ENCODE data around the gene TOPBP1. TPM values are rescaled to one million over a fixed set of nuclear protein-coding genes. Genes with fewer than 3 reads are reported as not detected.

Gene TOPBP1
- total RNA-seq, 1 donor, result 33.7 TPM

GRCh38 chr3:133598405-133598804 is 63.3 kb downstream of the TOPBP1 start:
- no peak overlapping the region for H3K4me3 ChIP-seq (ENCODE audit: insufficient read depth, low read length)
- H3K4me1 ChIP-seq (ENCODE audit: insufficient read depth, low read length), result peaks cover 16% of the 10 kb centered on the region
- no peaks in the 10 kb centered on the region for H3K79me2 ChIP-seq (ENCODE audit: insufficient read depth, low read length)
- H3K4me2 ChIP-seq (ENCODE audit: insufficient read depth, low read length), result no peak overlapping the region
- no peak for DNase-seq (ENCODE audit: insufficient read length, low spot score, missing footprints)
- H2AFZ ChIP-seq (ENCODE audit: low read length), result no peak overlapping the region
- H4K20me1 ChIP-seq (ENCODE audit: insufficient read depth, low read length), result no peaks in the 10 kb centered on the region
- no peak for TF ChIP-seq CTCF (IDR thresholded peaks at IDR 0.05; ENCODE audit: extremely low read depth, low read depth, low read length)
- H3K9me3 ChIP-seq (ENCODE audit: low read depth, low read length), result no peaks in the 10 kb centered on the region
- H3K27ac ChIP-seq (ENCODE audit: low read depth, low read length), result no peak overlapping the region
- H3K27me3 ChIP-seq (ENCODE audit: insufficient read depth, low read length), result no peaks in the 10 kb centered on the region
- H3K36me3 ChIP-seq (ENCODE audit: insufficient read depth, low read length), result peaks cover 5% of the 10 kb centered on the region

DNA sequence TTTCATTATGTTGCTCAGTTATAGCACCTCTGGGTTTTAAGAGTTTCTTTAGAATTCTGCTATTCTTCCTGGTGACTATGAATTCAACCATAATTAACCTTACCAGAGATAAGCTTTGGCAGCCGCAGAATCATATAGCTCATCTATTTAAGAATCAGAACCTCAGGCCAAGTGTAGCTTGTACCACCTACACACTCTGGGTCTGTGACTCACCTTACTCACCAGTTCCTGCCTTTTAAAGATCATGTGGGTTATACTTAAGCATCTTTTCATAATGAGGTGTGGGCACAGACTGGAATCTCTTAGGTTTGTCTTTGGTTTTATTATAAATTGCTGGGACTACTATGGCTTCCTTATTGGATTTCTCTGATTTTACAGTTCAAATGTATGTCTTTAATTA is 66.4 kb downstream of the TOPBP1 start:
- Histone ChIP-seq H3K9me3 (ENCODE audit: low read depth, low read length) (no peaks in the 10 kb centered on the region), H3K4me1 (ENCODE audit: insufficient read depth, low read length) (peaks cover 39% of the 10 kb centered on the region), H3K27me3 (ENCODE audit: insufficient read depth, low read length) (no peaks in the 10 kb centered on the region), H2AFZ (ENCODE audit: low read length) (no peak overlapping the region), H3K79me2 (ENCODE audit: insufficient read depth, low read length) (no peaks in the 10 kb centered on the region), H3K4me2 (ENCODE audit: insufficient read depth, low read length) (peak overlapping the region; percentile 33), H4K20me1 (ENCODE audit: insufficient read depth, low read length) (no peaks in the 10 kb centered on the region), H3K27ac (ENCODE audit: low read depth, low read length) (no peak overlapping the region), H3K4me3 (ENCODE audit: insufficient read depth, low read length) (no peak overlapping the region), H3K36me3 (ENCODE audit: insufficient read depth, low read length) (no peaks in the 10 kb centered on the region)
- TF ChIP-seq CTCF (IDR thresholded peaks at IDR 0.05; ENCODE audit: extremely low read depth, low read depth, low read length), result no peak
- DNase-seq (ENCODE audit: insufficient read length, low spot score, missing footprints), result peak; percentile 84

DNA sequence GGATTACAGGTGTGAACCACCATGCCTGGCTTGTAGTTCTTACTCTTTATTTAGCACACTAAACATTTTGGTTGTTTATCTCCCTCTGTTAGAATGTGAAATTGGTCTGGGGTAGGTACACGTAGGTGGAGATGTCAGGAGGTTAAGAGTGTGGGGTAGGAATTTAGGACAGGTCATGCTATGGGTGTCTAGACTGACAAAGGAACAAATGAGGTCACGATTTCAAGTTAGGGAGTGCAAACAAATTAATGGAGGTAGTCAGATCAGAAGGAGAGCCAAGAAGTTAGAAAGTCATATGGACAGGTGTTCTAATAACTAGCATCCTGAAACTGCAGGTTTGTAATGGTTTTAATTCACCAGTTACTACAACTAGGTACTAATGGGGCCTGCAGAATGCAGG is 68.5 kb downstream of the TOPBP1 start:
- Histone ChIP-seq H3K27ac (ENCODE audit: low read depth, low read length) (no peak overlapping the region), H2AFZ (ENCODE audit: low read length) (no peak overlapping the region), H3K4me1 (ENCODE audit: insufficient read depth, low read length) (peaks cover 53% of the 10 kb centered on the region), H3K79me2 (ENCODE audit: insufficient read depth, low read length) (no peaks in the 10 kb centered on the region), H3K4me2 (ENCODE audit: insufficient read depth, low read length) (no peak overlapping the region), H4K20me1 (ENCODE audit: insufficient read depth, low read length) (peaks cover 5% of the 10 kb centered on the region), H3K36me3 (ENCODE audit: insufficient read depth, low read length) (peaks cover 9% of the 10 kb centered on the region), H3K27me3 (ENCODE audit: insufficient read depth, low read length) (no peaks in the 10 kb centered on the region), H3K9me3 (ENCODE audit: low read depth, low read length) (no peaks in the 10 kb centered on the region), H3K4me3 (ENCODE audit: insufficient read depth, low read length) (no peak overlapping the region)
- TF ChIP-seq CTCF (IDR thresholded peaks at IDR 0.05; ENCODE audit: extremely low read depth, low read depth, low read length), result no peak
- no peak for DNase-seq (ENCODE audit: insufficient read length, low spot score, missing footprints)

GRCh38 chr3:133592843-133593242 is 68.9 kb downstream of the TOPBP1 start:
- Histone ChIP-seq H3K4me2 (ENCODE audit: insufficient read depth, low read length) (no peak overlapping the region), H3K9me3 (ENCODE audit: low read depth, low read length) (no peaks in the 10 kb centered on the region), H3K4me3 (ENCODE audit: insufficient read depth, low read length) (no peak overlapping the region), H3K36me3 (ENCODE audit: insufficient read depth, low read length) (peaks cover 13% of the 10 kb centered on the region), H4K20me1 (ENCODE audit: insufficient read depth, low read length) (peaks cover 5% of the 10 kb centered on the region), H2AFZ (ENCODE audit: low read length) (no peak overlapping the region), H3K79me2 (ENCODE audit: insufficient read depth, low read length) (peaks cover 2% of the 10 kb centered on the region), H3K4me1 (ENCODE audit: insufficient read depth, low read length) (peaks cover 53% of the 10 kb centered on the region), H3K27me3 (ENCODE audit: insufficient read depth, low read length) (no peaks in the 10 kb centered on the region), H3K27ac (ENCODE audit: low read depth, low read length) (peak overlapping the region; percentile 58)
- no peak for TF ChIP-seq CTCF (IDR thresholded peaks at IDR 0.05; ENCODE audit: extremely low read depth, low read depth, low read length)
- no peak for DNase-seq (ENCODE audit: insufficient read length, low spot score, missing footprints)

Data from osteoblast (primary cell).